Measurements from ENCODE around the gene KLHL24.

GRCh38 chr3:183662099-183662498 is 26.7 kb downstream of the KLHL24 start:
- TF ChIP-seq, protein P1, sequence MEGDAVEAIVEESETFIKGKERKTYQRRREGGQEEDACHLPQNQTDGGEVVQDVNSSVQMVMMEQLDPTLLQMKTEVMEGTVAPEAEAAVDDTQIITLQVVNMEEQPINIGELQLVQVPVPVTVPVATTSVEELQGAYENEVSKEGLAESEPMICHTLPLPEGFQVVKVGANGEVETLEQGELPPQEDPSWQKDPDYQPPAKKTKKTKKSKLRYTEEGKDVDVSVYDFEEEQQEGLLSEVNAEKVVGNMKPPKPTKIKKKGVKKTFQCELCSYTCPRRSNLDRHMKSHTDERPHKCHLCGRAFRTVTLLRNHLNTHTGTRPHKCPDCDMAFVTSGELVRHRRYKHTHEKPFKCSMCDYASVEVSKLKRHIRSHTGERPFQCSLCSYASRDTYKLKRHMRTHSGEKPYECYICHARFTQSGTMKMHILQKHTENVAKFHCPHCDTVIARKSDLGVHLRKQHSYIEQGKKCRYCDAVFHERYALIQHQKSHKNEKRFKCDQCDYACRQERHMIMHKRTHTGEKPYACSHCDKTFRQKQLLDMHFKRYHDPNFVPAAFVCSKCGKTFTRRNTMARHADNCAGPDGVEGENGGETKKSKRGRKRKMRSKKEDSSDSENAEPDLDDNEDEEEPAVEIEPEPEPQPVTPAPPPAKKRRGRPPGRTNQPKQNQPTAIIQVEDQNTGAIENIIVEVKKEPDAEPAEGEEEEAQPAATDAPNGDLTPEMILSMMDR (IDR thresholded peaks at IDR 0.05), result no peak
- TF ChIP-seq POLR2A (IDR thresholded peaks at IDR 0.05), result no peak

All from thyroid gland (tissue), 4 donors.